Measurements from ENCODE around the gene MRNIP.

MRNIP gene, protein sequence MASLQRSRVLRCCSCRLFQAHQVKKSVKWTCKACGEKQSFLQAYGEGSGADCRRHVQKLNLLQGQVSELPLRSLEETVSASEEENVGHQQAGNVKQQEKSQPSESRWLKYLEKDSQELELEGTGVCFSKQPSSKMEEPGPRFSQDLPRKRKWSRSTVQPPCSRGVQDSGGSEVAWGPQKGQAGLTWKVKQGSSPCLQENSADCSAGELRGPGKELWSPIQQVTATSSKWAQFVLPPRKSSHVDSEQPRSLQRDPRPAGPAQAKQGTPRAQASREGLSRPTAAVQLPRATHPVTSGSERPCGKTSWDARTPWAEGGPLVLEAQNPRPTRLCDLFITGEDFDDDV

GRCh38 chr5:179858586-179859427, at the start of gene MRNIP:
TSS of gene MRNIP (minus strand) at chr5:179858817. CDS start at chr5:179858796, 21 bp downstream.
- peak; percentile 96 for DNase-seq

DNA sequence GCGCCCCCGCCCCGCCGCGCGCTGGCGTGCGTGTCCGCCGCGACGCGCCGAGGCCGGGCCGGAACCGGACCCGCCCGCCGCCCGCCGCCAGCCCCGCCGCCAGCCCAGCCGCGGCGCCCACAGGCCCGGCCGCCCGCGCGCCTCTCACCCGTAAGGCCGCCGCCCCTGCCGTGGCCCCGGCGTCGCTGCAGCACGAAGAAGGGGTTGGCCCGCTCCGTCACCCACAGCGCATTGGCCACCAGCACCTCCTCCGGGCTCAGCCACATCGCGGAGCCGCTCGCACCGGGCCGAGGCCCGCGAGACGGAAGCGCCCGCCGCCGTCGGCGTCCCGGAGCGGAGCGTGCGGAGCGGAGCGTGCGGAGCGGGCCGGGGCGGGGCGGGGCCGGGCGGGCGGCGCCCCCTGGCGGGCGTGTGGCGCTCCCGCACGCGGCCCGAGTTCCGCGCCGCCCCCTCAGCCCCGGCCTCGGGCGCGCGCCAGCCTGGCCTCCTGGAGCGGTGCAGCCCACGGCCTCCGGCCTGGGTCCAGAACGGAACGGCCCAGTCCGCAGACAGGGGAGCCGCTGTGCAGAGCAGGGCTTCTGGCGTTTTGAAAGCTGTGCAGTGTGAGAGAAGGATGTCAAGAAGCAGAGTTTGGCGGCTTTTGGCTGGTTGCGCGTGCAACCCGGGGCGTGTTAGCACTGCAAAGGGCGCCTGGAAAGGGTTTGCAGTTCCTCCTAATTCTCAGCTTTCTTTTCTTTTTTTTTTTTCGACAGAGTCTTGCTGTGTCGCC, 49.1 kb upstream of the MRNIP start, which contains the start of gene TBC1D9B:
TBC1D9B (minus strand) TSS at position 342 of the 769 bp plus-strand sequence; CDS start at position 266, 76 bp downstream.
- DNase-seq, result peak; percentile 89

- peak; percentile 66 for DNase-seq
Measured at GRCh38 chr5:179906795-179907555, 48.4 kb upstream of the MRNIP start.

- no peak for DNase-seq
Measured at GRCh38 chr5:179906294-179906794, 47.7 kb upstream of the MRNIP start.

DNA sequence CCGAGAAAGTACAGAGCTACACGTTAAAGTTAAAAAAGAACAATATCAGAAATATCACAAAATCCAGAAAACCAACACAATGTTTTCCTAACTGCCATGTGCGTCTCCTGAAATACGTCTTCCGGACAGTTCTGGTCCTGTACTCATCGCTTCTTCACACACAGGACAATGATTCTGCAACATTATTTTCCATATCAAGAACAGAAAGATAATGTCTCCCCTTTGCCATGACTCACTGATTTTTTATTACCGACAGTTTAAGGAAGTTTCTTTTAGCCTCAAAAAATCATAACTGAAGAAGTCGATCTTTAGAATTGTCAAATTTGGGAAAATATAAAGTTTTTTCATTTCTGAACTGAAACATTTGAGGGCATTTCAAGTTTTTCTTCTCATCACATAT, 46.5 kb upstream of the MRNIP start:
- no peak for DNase-seq

- DNase-seq, result no peak
Measured at GRCh38 chr5:179904463-179905160, 46.0 kb upstream of the MRNIP start.

DNA sequence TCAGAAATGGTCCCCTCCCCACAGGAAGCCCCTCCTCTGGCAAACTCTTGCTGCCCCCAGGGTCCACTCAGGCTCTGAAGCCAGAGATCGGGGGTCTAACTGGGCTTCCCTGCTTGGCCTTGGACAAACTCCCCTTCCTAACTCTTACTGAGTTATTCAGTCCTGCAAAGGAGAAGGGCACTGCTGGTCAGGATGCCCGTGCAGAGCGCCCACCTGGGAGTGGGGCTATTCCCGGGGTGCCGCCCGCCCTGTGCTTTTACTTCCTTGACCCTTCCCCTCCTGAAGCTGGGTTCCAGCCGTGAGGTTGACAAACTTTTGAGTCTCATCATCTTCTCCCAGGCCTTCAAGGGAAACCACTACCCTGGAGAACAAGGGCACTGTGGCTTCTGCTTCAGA, 44.1 kb upstream of the MRNIP start:
- no peak for DNase-seq

DNA sequence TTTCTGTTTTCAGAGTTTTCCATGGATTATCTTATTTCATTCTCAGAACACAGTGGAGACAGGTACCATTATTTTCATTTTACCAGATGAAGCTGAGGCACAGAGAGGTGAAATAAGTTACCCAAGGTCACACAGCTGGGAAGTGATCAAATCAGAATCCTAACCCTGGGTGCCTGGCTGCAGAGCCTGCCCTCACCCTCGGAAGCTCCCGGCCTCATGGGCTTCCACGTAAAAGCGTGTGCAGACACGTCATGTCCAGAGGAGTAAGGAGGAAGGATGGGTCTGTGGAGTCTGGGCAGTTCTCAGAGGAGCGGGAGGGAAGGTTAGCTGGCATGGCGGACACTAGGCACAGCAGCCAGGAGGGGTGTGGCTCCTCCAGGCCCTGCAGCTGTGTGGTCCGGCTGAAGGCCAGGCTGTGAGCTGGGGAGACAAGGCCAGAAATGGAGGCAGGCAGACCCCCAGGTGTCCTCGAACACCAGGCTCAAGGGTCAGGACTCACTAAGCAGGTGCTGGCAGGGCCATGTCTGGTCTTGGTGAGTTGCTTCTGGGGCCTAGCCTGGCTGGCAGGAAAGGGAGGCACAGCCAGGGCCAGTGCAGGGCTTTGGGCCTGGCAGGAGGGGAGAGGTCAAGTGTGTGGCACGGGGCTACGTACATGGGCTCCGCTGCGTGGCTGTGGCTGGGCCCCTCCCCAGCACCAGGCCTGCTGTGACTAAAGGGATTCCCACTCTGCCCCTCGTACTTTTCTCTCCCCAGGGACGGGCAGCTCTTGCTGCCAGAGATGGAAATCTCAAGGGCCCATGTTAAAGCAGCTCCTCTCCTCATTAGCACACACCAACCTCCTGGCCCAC, 43.5 kb upstream of the MRNIP start:
- DNase-seq, result no peak

DNA sequence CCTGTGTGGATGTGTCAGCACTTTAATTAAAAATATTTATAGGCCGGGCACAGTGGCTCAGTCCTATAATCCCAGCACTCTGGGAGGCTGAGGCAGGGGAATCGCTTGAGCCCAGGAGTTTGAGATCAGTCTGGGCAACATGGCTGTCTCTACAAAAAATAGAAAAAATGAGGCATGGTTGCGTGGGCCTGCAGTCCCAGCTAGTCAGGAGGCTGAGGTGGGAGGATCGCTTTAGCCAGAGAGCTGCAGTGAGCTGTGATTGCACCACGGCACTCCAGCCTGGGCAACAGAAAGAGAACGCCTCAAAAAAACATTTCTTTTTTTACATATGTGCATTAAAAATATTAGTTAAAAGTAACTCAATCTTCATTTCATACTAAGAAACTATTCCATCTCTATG, 42.8 kb upstream of the MRNIP start:
- DNase-seq, result no peak

DNA sequence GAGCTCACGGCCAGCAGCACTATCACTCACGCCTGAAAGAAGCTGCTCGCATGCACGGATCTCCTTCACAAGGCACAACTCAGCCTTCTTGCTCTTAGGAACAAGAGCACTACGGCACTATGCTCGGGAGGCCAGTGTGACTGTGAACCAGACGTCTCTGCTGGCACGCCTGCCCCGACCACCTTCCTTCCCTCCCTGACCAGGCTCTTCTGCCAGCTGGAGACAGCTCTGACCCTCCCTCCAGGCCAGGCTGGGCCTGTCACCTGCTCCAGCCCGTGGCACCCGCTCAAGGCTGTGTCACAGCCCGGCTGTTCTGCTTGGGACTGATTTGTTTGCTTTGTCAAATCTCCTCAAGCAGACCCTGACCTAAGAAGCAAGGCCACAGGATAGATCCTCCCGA, 42.1 kb upstream of the MRNIP start:
- DNase-seq, result no peak

GRCh38 chr5:179900206-179900605, 41.6 kb upstream of the MRNIP start:
- DNase-seq, result no peak

GRCh38 chr5:179895861-179896260, 37.2 kb upstream of the MRNIP start:
- no peak for DNase-seq

GRCh38 chr5:179893958-179894895, 35.6 kb upstream of the MRNIP start:
- DNase-seq, result no peak

GRCh38 chr5:179893076-179893957, 34.7 kb upstream of the MRNIP start:
- no peak for DNase-seq

DNA sequence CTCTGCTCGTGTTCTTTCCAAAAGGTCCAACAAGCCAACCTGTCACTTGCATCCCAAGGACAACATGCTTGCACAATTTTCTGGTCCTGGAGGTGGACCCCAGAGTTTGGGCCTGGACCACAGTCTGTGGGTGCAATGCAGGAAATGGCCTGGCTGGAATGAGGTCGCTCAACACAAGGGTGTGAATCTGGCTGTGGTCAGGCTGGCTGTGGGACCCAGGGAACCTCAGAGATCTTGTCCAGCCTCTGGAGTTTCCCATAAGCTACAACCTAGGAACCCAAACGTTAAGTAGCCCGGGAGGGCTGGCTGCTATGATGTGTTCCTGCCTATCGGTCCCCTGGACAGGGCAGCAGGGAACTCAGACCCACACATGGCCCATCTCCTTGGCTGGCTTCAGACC, 33.6 kb upstream of the MRNIP start:
- DNase-seq, result no peak

GRCh38 chr5:179890751-179891682, 32.4 kb upstream of the MRNIP start:
- DNase-seq, result no peak

DNA sequence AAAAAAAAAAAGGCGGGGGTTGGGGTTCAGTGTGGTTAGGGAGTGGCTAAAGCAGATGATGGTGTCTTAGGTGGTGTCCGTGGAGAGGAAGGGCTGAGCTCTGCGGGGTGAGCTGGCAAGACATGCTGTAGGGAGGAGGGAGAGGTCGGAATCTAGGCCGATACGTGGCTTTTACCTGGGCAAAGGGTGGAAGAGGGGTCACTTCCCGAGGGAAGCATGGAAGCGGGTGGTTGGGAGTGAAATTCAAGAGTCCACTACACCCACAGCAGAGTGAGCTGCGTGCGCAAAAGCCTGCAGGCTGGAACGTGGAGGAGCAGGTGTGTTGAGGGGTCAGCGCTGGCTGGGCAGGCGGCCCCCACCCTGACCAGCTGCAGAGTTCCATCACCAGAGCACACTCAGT, 31.3 kb upstream of the MRNIP start:
- DNase-seq, result no peak
